Cardiac fibroblast (primary cell): ENCODE measurements around the gene GPATCH1.

Experiments used
- DNase-seq, 2 donors: peaks; one replicate each; pipeline versions ENCODE4 v3.0.0 to v3.0.0-alpha.2; 2010; ENCODE audit warnings: low read depth in 2 of 2
- H3K4me3 ChIP-seq, 2 donors: replicated peaks in 1 of 2; 1 replicate in 1 of 2; 2 replicates in 1 of 2; pipeline ENCODE4 v1.5.1; 2011; ENCODE audit warnings: low read depth in 2 of 2, low read length in 2 of 2, mild to moderate bottlenecking in 2 of 2, moderate library complexity in 1 of 2
- TF ChIP-seq, protein P1 (sequence below): IDR thresholded peaks from one replicate; pipeline ENCODE4 v1.5.1; 2011; ENCODE audit warnings: low read depth, mild to moderate bottlenecking, low read length, inconsistent platforms

The GPATCH1 gene

DNA sequence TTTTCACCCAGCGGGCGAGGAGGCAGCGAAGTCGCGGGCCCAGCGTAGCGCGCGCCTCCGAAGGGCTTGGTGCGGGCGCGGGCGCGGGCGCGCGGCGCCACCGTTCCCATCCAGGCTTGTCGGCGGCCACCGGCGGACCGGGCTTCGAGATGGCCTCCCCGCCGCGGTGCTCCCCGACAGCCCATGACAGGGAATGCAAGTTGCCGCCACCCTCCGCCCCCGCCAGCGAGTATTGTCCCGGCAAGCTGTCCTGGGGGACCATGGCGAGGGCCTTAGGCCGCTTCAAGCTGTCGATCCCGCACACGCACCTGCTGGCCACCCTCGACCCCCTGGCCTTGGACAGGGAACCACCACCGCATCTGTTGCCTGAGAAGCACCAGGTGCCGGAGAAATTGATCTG, 51.0 kb downstream of the GPATCH1 start, which contains the start of gene WDR88:
TSS of gene WDR88 (plus strand) at position 94 of the 400 bp plus-strand sequence. CDS start at position 150, 56 bp downstream.
- TF ChIP-seq, protein P1, sequence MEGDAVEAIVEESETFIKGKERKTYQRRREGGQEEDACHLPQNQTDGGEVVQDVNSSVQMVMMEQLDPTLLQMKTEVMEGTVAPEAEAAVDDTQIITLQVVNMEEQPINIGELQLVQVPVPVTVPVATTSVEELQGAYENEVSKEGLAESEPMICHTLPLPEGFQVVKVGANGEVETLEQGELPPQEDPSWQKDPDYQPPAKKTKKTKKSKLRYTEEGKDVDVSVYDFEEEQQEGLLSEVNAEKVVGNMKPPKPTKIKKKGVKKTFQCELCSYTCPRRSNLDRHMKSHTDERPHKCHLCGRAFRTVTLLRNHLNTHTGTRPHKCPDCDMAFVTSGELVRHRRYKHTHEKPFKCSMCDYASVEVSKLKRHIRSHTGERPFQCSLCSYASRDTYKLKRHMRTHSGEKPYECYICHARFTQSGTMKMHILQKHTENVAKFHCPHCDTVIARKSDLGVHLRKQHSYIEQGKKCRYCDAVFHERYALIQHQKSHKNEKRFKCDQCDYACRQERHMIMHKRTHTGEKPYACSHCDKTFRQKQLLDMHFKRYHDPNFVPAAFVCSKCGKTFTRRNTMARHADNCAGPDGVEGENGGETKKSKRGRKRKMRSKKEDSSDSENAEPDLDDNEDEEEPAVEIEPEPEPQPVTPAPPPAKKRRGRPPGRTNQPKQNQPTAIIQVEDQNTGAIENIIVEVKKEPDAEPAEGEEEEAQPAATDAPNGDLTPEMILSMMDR = no peak
- H3K4me3 ChIP-seq = no peak within 1 kb of the TSS
- no peak for DNase-seq

DNA sequence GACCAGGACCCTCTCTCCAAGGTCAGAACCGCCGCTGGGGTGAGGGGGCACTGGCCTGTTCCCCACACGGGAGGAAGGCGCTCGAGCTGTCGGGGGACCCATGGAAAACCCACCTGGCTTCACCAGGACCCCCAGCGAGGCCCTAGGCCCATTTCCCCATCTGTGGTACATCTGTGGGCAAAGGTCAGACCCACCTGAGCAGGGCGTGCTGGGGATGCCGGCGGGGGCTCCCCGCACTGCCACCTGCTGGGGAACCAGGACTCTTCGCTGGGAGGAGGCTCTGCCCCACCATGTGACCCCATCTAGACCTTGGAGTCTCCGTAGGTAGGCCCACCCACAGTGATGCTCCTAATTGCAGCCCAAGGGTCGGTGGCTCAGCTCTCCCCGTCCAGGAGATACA, 51.4 kb downstream of the GPATCH1 start:
- TF ChIP-seq, protein P1 = peak; percentile 16
- no peak for DNase-seq
- H3K4me3 ChIP-seq = no peak overlapping the region

DNA sequence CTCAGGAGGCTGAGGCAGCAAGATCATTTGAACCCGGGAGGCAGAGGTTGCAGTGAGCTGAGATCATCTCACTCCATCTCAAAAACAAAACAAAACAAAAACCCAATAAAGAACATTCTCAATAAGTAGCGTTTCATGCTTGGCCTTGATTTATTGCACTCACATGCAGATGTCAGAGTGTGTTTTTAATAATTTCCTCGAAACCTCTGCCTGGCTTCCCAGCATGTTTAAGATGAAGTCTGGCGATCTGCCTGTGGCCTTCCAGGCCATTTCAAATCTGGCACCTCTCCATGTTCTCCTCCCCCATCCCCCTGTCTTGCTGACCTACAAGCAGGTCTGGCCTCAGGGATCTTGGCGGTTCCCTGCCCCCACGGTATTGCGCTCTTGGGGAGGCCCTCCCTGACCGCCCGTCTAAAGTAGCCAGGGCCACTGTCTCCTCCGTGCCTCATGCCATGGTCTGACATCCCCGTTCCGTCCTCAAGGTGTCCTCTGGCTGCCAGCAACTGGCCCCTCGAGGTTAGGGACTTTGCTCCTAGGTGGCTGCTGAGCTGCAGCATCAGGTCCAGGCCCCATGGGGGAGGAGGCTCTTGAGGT, 52.6 kb downstream of the GPATCH1 start:
- DNase-seq = peak in 1 of 2 donors; percentile 25
- TF ChIP-seq, protein P1 = no peak
- H3K4me3 ChIP-seq = no peak overlapping the region

DNA sequence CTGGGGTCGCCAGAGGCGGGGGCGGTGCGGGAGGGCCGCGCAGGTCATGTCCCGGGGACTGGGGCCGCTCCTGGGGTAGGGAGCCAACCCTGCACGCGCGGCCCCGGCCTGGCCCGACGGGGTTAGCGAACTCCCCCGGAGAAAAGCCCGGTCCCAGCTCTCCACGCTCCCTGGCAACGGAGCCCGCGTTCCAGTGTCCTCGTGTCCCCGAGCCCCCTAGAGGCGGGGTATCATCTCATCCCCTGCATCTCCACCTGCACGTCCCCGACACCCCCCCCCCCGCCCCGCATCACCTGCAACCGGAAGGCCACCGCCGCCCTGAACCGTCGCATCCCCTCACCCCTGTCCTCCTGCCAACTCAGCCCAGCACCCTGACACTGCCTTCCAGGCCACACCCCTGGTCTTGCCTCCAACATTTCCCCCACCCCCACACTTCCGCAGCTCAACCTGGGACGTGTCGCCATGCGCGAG, 53.6 kb downstream of the GPATCH1 start:
- H3K4me3 ChIP-seq = no peak overlapping the region
- TF ChIP-seq, protein P1 = no peak
- DNase-seq = no peak

DNA sequence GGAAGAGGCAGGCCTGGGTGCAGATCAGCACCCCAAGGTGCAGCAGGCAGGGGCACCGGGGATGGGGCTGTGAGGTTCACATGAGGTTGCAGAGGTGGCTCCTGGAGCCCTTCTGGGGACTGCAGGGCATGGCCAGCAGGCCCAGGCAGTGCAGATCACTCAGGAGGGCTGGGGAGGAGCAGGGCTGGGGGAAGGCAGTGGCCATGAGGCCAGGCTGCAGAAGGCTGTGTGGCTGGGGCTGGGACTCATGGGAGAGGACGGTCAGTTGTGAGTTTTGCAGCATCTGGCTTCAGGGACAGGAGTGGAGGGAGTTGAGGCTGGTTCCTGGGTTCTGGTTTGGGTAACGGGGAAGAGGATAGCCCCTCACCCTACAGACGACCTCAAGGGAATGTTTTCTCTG, 58.2 kb downstream of the GPATCH1 start:
- H3K4me3 ChIP-seq = no peak overlapping the region
- DNase-seq = no peak
- TF ChIP-seq, protein P1 = no peak

DNA sequence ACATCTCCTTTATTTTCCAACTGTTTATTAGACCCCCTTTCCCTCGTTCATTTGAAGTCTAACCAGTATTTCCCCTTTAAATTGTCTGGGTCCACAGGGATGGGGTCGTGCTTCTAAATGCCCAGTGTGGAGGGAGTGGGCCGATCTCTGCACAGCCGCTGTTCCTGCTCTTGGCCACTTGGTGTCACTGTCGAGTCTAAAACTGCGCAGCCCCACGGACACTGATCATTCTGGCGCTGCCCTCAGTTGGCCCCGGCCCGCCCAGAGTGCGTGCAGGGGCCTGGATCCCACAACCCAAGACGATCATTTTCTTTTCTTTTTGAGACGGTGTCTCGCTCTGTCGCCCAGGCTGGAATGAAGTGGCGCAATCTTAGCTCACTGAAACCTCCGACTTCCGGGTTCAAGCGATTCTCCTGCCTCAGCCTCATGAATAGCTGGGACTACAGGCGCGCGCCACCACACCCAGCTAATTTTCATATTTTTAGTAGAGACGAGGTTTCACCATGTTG, 63.0 kb downstream of the GPATCH1 start:
- no peak overlapping the region for H3K4me3 ChIP-seq
- DNase-seq = peak; percentile 56 to 62
- TF ChIP-seq, protein P1 = peak; percentile 96
